Tibial artery (tissue), 4 donors: Measurements from ENCODE around the gene SYNJ2.

Experiments used
- DNase-seq, 2 donors: peaks; one replicate each; pipeline ENCODE4 v3.0.0-alpha.2; 2019
- H3K27ac ChIP-seq, 2 donors: fragments of 200-600 bp; sonication (generic) in 1 of 2; 1 replicate in 1 of 2; 2 replicates in 1 of 2; pipeline ENCODE4 v1.5.1; 2018 to 2019; ENCODE audit warnings: mild to moderate bottlenecking in 1 of 2
- H3K27me3 ChIP-seq, 2 donors: fragments of 200-600 bp; sonication (generic) in 1 of 2; one replicate each; pipeline versions ENCODE4 v1.5.1 to v1.6.0; 2016 to 2019
- H3K36me3 ChIP-seq, 3 donors: fragments of 200-600 bp; sonication (generic) in 2 of 3; one replicate each; pipeline ENCODE4 v1.5.1; 2016 to 2019; ENCODE audit warnings: mild to moderate bottlenecking in 2 of 3
- H3K4me1 ChIP-seq, 4 donors: fragments of 200-600 bp; sonication (generic) in 2 of 4; 1 replicate in 3 of 4; 2 replicates in 1 of 4; pipeline ENCODE4 v1.5.1; 2016 to 2019
- H3K4me3 ChIP-seq, 2 donors: fragments of 200-600 bp; sonication (generic) in 1 of 2; 1 replicate in 1 of 2; 2 replicates in 1 of 2; pipeline ENCODE4 v1.5.1; 2018 to 2019; ENCODE audit warnings: mild to moderate bottlenecking in 2 of 2
- H3K9me3 ChIP-seq, 3 donors: fragments of 200-600 bp; sonication (generic) in 1 of 3; one replicate each; pipeline ENCODE4 v1.5.1; 2016 to 2019
- CTCF ChIP-seq, 2 experiments: fragments of 200-600 bp in 1 of 2; fragments of 450-650 bp in 1 of 2; IDR thresholded peaks; one replicate each; pipeline ENCODE4 v1.5.1; 2017 to 2019; ENCODE audit warnings: antibody characterized with exemption in 2 of 2, mild to moderate bottlenecking in 1 of 2, moderate library complexity in 1 of 2
- intact Hi-C: fragments of 100-400 bp; cut with DNase I; formaldehyde crosslinking; loops from one replicate; pipeline ENCODE4 v1.15.0; 2023; ENCODE audit warnings: low total_unique reads

The SYNJ2 gene

GRCh38 chr6:158019416-158019815, 37.8 kb downstream of the SYNJ2 start:
- DNase-seq, result peak in 1 of 2 donors; percentile 68

GRCh38 chr6:158020272-158020711, 38.6 kb downstream of the SYNJ2 start:
- intact Hi-C loops, result no loop called here
- Histone ChIP-seq H3K4me3 (no peak overlapping the region), H3K36me3 (peaks cover 0 to 8% (median 6%) of the 10 kb centered on the region in 3 donors), H3K27ac (peak overlapping the region in 1 of 2 donors; percentile 67), H3K4me1 (peaks cover 0 to 22% (median 16%) of the 10 kb centered on the region in 4 donors), H3K9me3 (no peaks in the 10 kb centered on the region), H3K27me3 (no peaks in the 10 kb centered on the region)
- DNase-seq, result peak in 1 of 2 donors; percentile 11
- no peak for TF ChIP-seq CTCF (IDR thresholded peaks at IDR 0.05)

More at GRCh38 chr6:158019416-158019815, 37.8 kb downstream of the SYNJ2 start:
- no peaks in the 10 kb centered on the region for H3K27me3 ChIP-seq
- TF ChIP-seq CTCF (IDR thresholded peaks at IDR 0.05), result no peak
- peaks cover 0 to 8% (median 6%) of the 10 kb centered on the region in 3 donors for H3K36me3 ChIP-seq
- peak overlapping the region; percentile 67 to 80 for H3K27ac ChIP-seq
- no peaks in the 10 kb centered on the region for H3K9me3 ChIP-seq
- H3K4me3 ChIP-seq, result no peak overlapping the region
- intact Hi-C loops, result no loop called here
- peaks cover 0 to 22% (median 16%) of the 10 kb centered on the region in 4 donors for H3K4me1 ChIP-seq

GRCh38 chr6:158020811-158021210, 39.1 kb downstream of the SYNJ2 start:
- no peak overlapping the region for H3K27ac ChIP-seq
- intact Hi-C loops, result no loop called here
- H3K9me3 ChIP-seq, result no peaks in the 10 kb centered on the region
- H3K4me3 ChIP-seq, result no peak overlapping the region
- TF ChIP-seq CTCF (IDR thresholded peaks at IDR 0.05), result no peak
- no peak for DNase-seq
- H3K27me3 ChIP-seq, result no peaks in the 10 kb centered on the region
- peaks cover 0 to 27% (median 18%) of the 10 kb centered on the region in 4 donors for H3K4me1 ChIP-seq
- peaks cover 0 to 8% (median 6%) of the 10 kb centered on the region in 3 donors for H3K36me3 ChIP-seq

- no peak overlapping the region for H3K27ac ChIP-seq
Observed at GRCh38 chr6:158021376-158021775, 39.7 kb downstream of the SYNJ2 start.

GRCh38 chr6:158021814-158022748, 40.4 kb downstream of the SYNJ2 start:
- H3K36me3 ChIP-seq, result peaks cover 0 to 8% (median 6%) of the 10 kb centered on the region in 3 donors
- no peak for DNase-seq
- no peak for TF ChIP-seq CTCF (IDR thresholded peaks at IDR 0.05)
- no peak overlapping the region for H3K27ac ChIP-seq
- no peaks in the 10 kb centered on the region for H3K9me3 ChIP-seq
- intact Hi-C loops, result no loop called here
- H3K4me1 ChIP-seq, result peaks cover 0 to 40% (median 28%) of the 10 kb centered on the region in 4 donors
- no peak overlapping the region for H3K4me3 ChIP-seq
- H3K27me3 ChIP-seq, result no peaks in the 10 kb centered on the region

More at GRCh38 chr6:158021376-158021775, 39.7 kb downstream of the SYNJ2 start:
- DNase-seq, result no peak
- no peak for TF ChIP-seq CTCF (IDR thresholded peaks at IDR 0.05)
- Histone ChIP-seq H3K9me3 (no peaks in the 10 kb centered on the region), H3K27me3 (no peaks in the 10 kb centered on the region), H3K4me3 (no peak overlapping the region), H3K4me1 (peaks cover 0 to 33% (median 22%) of the 10 kb centered on the region in 4 donors), H3K36me3 (peaks cover 0 to 8% (median 6%) of the 10 kb centered on the region in 3 donors)
- intact Hi-C loops, result no loop called here
